ENCODE results near the gene TSTD2. TPM values are rescaled to one million over a fixed set of nuclear protein-coding genes. Genes with fewer than 3 reads are reported as not detected.

Gene TSTD2
- total RNA-seq, 2 experiments from 2014 or later: 23.8 to 26.0 TPM

GRCh38 chr9:97615439-97616072 is 17.6 kb downstream of the TSTD2 start:
- Histone ChIP-seq H3K27me3 (ENCODE audit: control insufficient read depth in 1 of 2, insufficient read depth in 2 of 2, low read length in 2 of 2) (no peaks in the 10 kb centered on the region), H3K4me3 (ENCODE audit: low read length) (no peak overlapping the region), H3K36me3 (ENCODE audit: insufficient read depth, low read length) (peaks cover 15% of the 10 kb centered on the region), H3K9me3 (ENCODE audit: control insufficient read depth in 1 of 2, insufficient read depth in 1 of 2, low read length in 2 of 2) (no peaks in the 10 kb centered on the region), H3K27ac (ENCODE audit: low read depth in 1 of 2, low read length in 2 of 2) (no peak overlapping the region), H3K4me1 (ENCODE audit: insufficient read depth, low read length) (no peaks in the 10 kb centered on the region)
- no peaks in the 10 kb centered on the region for H3K27me3 Mint-ChIP-seq
- H3K27ac Mint-ChIP-seq: no peak overlapping the region
- H3K9me3 Mint-ChIP-seq: no peaks in the 10 kb centered on the region
- no peak overlapping the region for H3K4me3 Mint-ChIP-seq
- intact Hi-C loops (cut with DNase I, micrococcal nuclease): loop anchor here (1.0 to 5.0 kb wide), 5 partner anchors 147 to 758 kb away; no protein-coding TSS in a partner anchor
- peaks cover 59% of the 10 kb centered on the region for H3K36me3 Mint-ChIP-seq (ENCODE audit: low read depth)
- ATAC-seq (ENCODE audit: poor library complexity) (peak; percentile 65), DNase-seq (peak; percentile 15 to 76 (median 44))
- ChIA-PET CTCF (interaction anchor here (0.7 to 2.0 kb wide), 13 partner anchors 10 to 759 kb away, joined by 3 to 8 read pairs (median 3); partner anchors contain the start of genes NCBP1, TDRD7 and TSTD2), POLR2A (interaction anchor here (1.1 to 3.9 kb wide), 2 partner anchors 18 to 203 kb away, joined by 5 to 21 read pairs; partner anchors contain the start of genes NCBP1, TDRD7 and TSTD2)
- peak; percentile 83 for TF ChIP-seq CTCF (IDR thresholded peaks at IDR 0.05)
- no peaks in the 10 kb centered on the region for H3K4me1 Mint-ChIP-seq (ENCODE audit: low read depth)

GRCh38 chr9:97604901-97605645 is 28.1 kb downstream of the TSTD2 start:
- TF ChIP-seq CTCF (IDR thresholded peaks at IDR 0.05): no peak
- ChIA-PET CTCF (interaction anchor here (0.7 kb wide), 1 partner anchor 10 kb away, joined by 3 read pairs; no protein-coding TSS in a partner anchor), POLR2A (no interaction called here)
- H3K9me3 Mint-ChIP-seq: no peaks in the 10 kb centered on the region
- no peak overlapping the region for H3K4me3 Mint-ChIP-seq
- H3K36me3 ChIP-seq (ENCODE audit: insufficient read depth, low read length): peaks cover 64% of the 10 kb centered on the region
- no peaks in the 10 kb centered on the region for H3K4me1 Mint-ChIP-seq (ENCODE audit: low read depth)
- H3K27ac Mint-ChIP-seq: no peak overlapping the region
- H3K4me3 ChIP-seq (ENCODE audit: low read length): no peak overlapping the region
- DNase-seq: no peak
- H3K9me3 ChIP-seq (ENCODE audit: control insufficient read depth in 1 of 2, insufficient read depth in 1 of 2, low read length in 2 of 2): no peaks in the 10 kb centered on the region
- no peaks in the 10 kb centered on the region for H3K27me3 ChIP-seq (ENCODE audit: control insufficient read depth in 1 of 2, insufficient read depth in 2 of 2, low read length in 2 of 2)
- peaks cover 81% of the 10 kb centered on the region for H3K36me3 Mint-ChIP-seq (ENCODE audit: low read depth)
- H3K27me3 Mint-ChIP-seq: no peaks in the 10 kb centered on the region
- ATAC-seq (ENCODE audit: poor library complexity): no peak
- intact Hi-C loops (cut with DNase I, micrococcal nuclease): no loop called here
- H3K27ac ChIP-seq (ENCODE audit: low read depth in 1 of 2, low read length in 2 of 2): no peak overlapping the region
- H3K4me1 ChIP-seq (ENCODE audit: insufficient read depth, low read length): no peaks in the 10 kb centered on the region

- H3K27ac Mint-ChIP-seq: no peak overlapping the region
- TF ChIP-seq CTCF (IDR thresholded peaks at IDR 0.05): no peak
These were observed 30.7 kb downstream of the TSTD2 start for GRCh38 chr9:97602430-97602829.

More at GRCh38 chr9:97602430-97602829, 30.7 kb downstream of the TSTD2 start:
- H3K4me3 Mint-ChIP-seq: no peak overlapping the region
- H3K27ac ChIP-seq (ENCODE audit: low read depth in 1 of 2, low read length in 2 of 2): no peak overlapping the region
- H3K9me3 Mint-ChIP-seq: no peaks in the 10 kb centered on the region
- no peaks in the 10 kb centered on the region for H3K9me3 ChIP-seq (ENCODE audit: control insufficient read depth in 1 of 2, insufficient read depth in 1 of 2, low read length in 2 of 2)
- H3K4me1 ChIP-seq (ENCODE audit: insufficient read depth, low read length): peaks cover 4% of the 10 kb centered on the region
- intact Hi-C loops (cut with DNase I, micrococcal nuclease): no loop called here
- peaks cover 72% of the 10 kb centered on the region for H3K36me3 Mint-ChIP-seq (ENCODE audit: low read depth)
- POLR2A ChIA-PET: no interaction called here
- no peaks in the 10 kb centered on the region for H3K27me3 Mint-ChIP-seq
- CTCF ChIA-PET: no interaction called here
- DNase-seq (no peak), ATAC-seq (ENCODE audit: poor library complexity) (no peak)
- H3K36me3 ChIP-seq (ENCODE audit: insufficient read depth, low read length): peaks cover 56% of the 10 kb centered on the region
- no peaks in the 10 kb centered on the region for H3K27me3 ChIP-seq (ENCODE audit: control insufficient read depth in 1 of 2, insufficient read depth in 2 of 2, low read length in 2 of 2)
- H3K4me3 ChIP-seq (ENCODE audit: low read length): no peak overlapping the region
- peaks cover 7% of the 10 kb centered on the region for H3K4me1 Mint-ChIP-seq (ENCODE audit: low read depth)

All from CD4-positive, alpha-beta T cell (primary cell).